Vagina (tissue), 2 donors: ENCODE results near the gene NPS. TPM values are rescaled to one million over a fixed set of nuclear protein-coding genes. Genes with fewer than 3 reads are reported as not detected.

Experiments used
- DNase-seq, 2 donors: peaks; one replicate each; pipeline ENCODE4 v3.0.0-alpha.2; 2017; ENCODE audit errors: extremely low spot score in 2 of 2
- H3K27ac ChIP-seq: fragments of 200-600 bp; sonication (generic); one replicate; pipeline ENCODE4 v1.5.1; 2019
- H3K27me3 ChIP-seq: fragments of 200-600 bp; sonication (generic); one replicate; pipeline ENCODE4 v1.5.1; 2019
- H3K36me3 ChIP-seq, 2 donors: fragments of 200-600 bp; sonication (generic); one replicate each; pipeline ENCODE4 v1.5.1; 2017 to 2019
- H3K4me1 ChIP-seq: fragments of 200-600 bp; sonication (generic); one replicate; pipeline ENCODE4 v1.5.1; 2019
- H3K4me3 ChIP-seq, 2 donors: fragments of 200-600 bp; sonication (generic); 1 replicate in 1 of 2; 2 replicates in 1 of 2; pipeline ENCODE4 v1.5.1; 2016 to 2019
- H3K9me3 ChIP-seq: fragments of 200-600 bp; sonication (generic); one replicate; pipeline ENCODE4 v1.5.1; 2019
- CTCF ChIP-seq, 3 experiments: fragments of 450-650 bp in 2 of 3; fragments of 200-600 bp in 1 of 3; sonication (generic) in 1 of 3; IDR thresholded peaks; one replicate each; pipeline ENCODE4 v1.5.1; 2017 to 2019; ENCODE audit warnings: antibody characterized with exemption in 3 of 3, mild to moderate bottlenecking in 2 of 3, moderate library complexity in 2 of 3
- POLR2A ChIP-seq, 2 donors: fragments of 450-650 bp; IDR thresholded peaks; one replicate each; pipeline ENCODE4 v1.6.1; 2017; ENCODE audit warnings: antibody characterized with exemption in 2 of 2, mild to moderate bottlenecking in 2 of 2, moderate library complexity in 2 of 2
- POLR2AphosphoS5 ChIP-seq, 2 donors: sonication (generic); formaldehyde crosslinking; IDR thresholded peaks; one replicate each; pipeline ENCODE4 v1.9.0; 2017; ENCODE audit warnings: antibody characterized with exemption in 2 of 2, mild to moderate bottlenecking in 2 of 2, low read depth in 1 of 2; ENCODE audit not compliant: insufficient read depth in 1 of 2
- intact Hi-C: fragments of 100-400 bp; cut with DNase I; formaldehyde crosslinking; loops from one replicate; pipeline ENCODE4 v1.15.1; 2023
- total RNA-seq: library from RNA; depleted of rRNA; stranded (reverse); fragments of >200 nt; gene quantifications from one replicate; pipeline ENCODE4 v1.2.3, GENCODE V29; 2016

The NPS gene
- total RNA-seq, 1 donor from 2014 or later = not detected

DNA sequence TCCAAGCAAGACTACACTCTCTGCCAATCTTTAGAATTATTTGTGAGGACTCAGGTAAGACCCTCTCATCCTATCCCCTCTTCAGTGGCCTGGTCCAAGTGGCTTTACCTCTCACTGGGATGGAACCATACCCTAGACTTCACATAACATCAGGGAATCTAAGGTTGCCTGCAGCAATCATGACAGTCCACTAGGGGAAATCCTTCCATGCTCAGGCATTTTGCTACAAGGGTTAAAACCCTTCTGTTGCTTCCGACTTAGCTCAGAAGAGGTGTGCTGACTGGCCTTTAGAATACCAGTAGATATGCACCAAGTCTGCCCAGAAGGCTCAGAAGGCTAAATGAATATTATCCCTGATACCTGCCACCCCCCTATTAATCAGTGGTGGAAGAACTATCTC, 24.9 kb upstream of the NPS start:
- H3K27me3 ChIP-seq = no peaks in the 10 kb centered on the region
- intact Hi-C loops = no loop called here

GRCh38 chr10:127524908-127525665, 24.0 kb upstream of the NPS start:
- Histone ChIP-seq H3K4me1 (no peaks in the 10 kb centered on the region), H3K9me3 (no peaks in the 10 kb centered on the region), H3K4me3 (no peak overlapping the region), H3K27me3 (no peaks in the 10 kb centered on the region), H3K27ac (no peak overlapping the region), H3K36me3 (no peaks in the 10 kb centered on the region)
- intact Hi-C loops = no loop called here
- DNase-seq = no peak
- no peak for TF ChIP-seq CTCF (IDR thresholded peaks at IDR 0.05)
- TF ChIP-seq POLR2A (IDR thresholded peaks at IDR 0.05) = no peak
- TF ChIP-seq POLR2AphosphoS5 (IDR thresholded peaks at IDR 0.05; ENCODE audit: insufficient read depth in 1 of 2, low read depth in 1 of 2) = no peak

More for the DNA sequence above, 24.9 kb upstream of the NPS start:
- Histone ChIP-seq H3K9me3 (no peaks in the 10 kb centered on the region), H3K4me1 (no peaks in the 10 kb centered on the region), H3K36me3 (no peaks in the 10 kb centered on the region), H3K4me3 (no peak overlapping the region), H3K27ac (no peak overlapping the region)
- no peak for TF ChIP-seq POLR2AphosphoS5 (IDR thresholded peaks at IDR 0.05; ENCODE audit: insufficient read depth in 1 of 2, low read depth in 1 of 2)
- TF ChIP-seq POLR2A (IDR thresholded peaks at IDR 0.05) = no peak
- no peak for TF ChIP-seq CTCF (IDR thresholded peaks at IDR 0.05)
- no peak for DNase-seq

DNA sequence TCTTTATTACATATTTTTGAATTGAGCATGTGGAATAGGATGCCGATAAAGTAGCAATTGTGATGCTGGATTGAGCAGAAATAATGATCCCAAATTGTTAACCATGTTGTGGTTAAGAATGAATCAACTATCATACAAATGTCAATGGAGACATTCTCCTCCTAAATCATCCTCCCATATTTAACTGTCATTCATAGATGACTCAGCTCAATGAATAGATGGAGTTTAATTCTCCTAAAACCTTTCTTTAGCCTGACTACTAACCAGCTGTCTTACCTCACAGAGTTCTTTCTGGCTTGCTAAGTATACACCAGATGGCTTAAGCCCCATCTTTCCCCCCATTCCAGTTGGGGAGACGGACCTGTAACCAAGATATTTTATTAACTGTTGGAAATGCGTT, 23.4 kb upstream of the NPS start:
- Histone ChIP-seq H3K4me1 (no peaks in the 10 kb centered on the region), H3K36me3 (no peaks in the 10 kb centered on the region), H3K27me3 (no peaks in the 10 kb centered on the region), H3K4me3 (no peak overlapping the region), H3K27ac (no peak overlapping the region), H3K9me3 (no peaks in the 10 kb centered on the region)
- intact Hi-C loops = no loop called here
- TF ChIP-seq POLR2AphosphoS5 (IDR thresholded peaks at IDR 0.05; ENCODE audit: insufficient read depth in 1 of 2, low read depth in 1 of 2) = no peak
- TF ChIP-seq CTCF (IDR thresholded peaks at IDR 0.05) = no peak
- TF ChIP-seq POLR2A (IDR thresholded peaks at IDR 0.05) = no peak
- DNase-seq = no peak

DNA sequence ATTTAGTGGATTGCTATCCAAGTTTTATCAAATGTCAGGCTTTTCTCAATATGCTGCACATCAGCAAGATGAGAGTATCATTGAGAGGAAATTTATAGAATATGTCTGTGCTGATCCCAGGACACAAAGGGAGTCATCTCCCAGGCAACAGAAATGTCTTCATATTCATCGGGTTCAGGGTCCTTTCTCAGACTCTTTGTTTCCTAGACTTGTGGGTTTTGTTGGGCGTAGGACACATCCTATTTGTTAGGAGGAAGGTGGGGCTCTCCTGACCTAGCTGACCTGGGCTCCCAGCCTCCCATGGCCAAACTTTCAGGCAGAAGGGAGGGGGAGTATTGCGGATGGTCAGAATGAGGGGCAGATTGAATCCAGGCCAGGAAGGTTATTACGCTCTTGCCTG, 22.9 kb upstream of the NPS start:
- no peaks in the 10 kb centered on the region for H3K9me3 ChIP-seq
- intact Hi-C loops = no loop called here
- H3K4me3 ChIP-seq = no peak overlapping the region
- no peaks in the 10 kb centered on the region for H3K4me1 ChIP-seq
- H3K27ac ChIP-seq = no peak overlapping the region
- H3K36me3 ChIP-seq = no peaks in the 10 kb centered on the region
- no peak for DNase-seq
- TF ChIP-seq POLR2AphosphoS5 (IDR thresholded peaks at IDR 0.05; ENCODE audit: insufficient read depth in 1 of 2, low read depth in 1 of 2) (no peak), POLR2A (IDR thresholded peaks at IDR 0.05) (no peak), CTCF (IDR thresholded peaks at IDR 0.05) (no peak)
- no peaks in the 10 kb centered on the region for H3K27me3 ChIP-seq

- Histone ChIP-seq H3K4me3 (no peak overlapping the region), H3K36me3 (no peaks in the 10 kb centered on the region), H3K27me3 (no peaks in the 10 kb centered on the region), H3K27ac (no peak overlapping the region), H3K9me3 (no peaks in the 10 kb centered on the region), H3K4me1 (no peaks in the 10 kb centered on the region)
- no peak for DNase-seq
- intact Hi-C loops = no loop called here
- TF ChIP-seq POLR2A (IDR thresholded peaks at IDR 0.05) = no peak
- no peak for TF ChIP-seq POLR2AphosphoS5 (IDR thresholded peaks at IDR 0.05; ENCODE audit: insufficient read depth in 1 of 2, low read depth in 1 of 2)
- no peak for TF ChIP-seq CTCF (IDR thresholded peaks at IDR 0.05)
These were observed 21.8 kb upstream of the NPS start for GRCh38 chr10:127527320-127527719.
